Measurements from ENCODE around the gene SLC45A2.

SLC45A2 gene

GRCh38 chr5:33933723-33934169, 50.7 kb downstream of the SLC45A2 start:
- Histone ChIP-seq H3K4me3 (ENCODE audit: low read depth in 1 of 2, low read length in 1 of 2) (no peak overlapping the region), H3K27me3 (peaks cover 64% of the 10 kb centered on the region), H3K4me1 (ENCODE audit: control insufficient read depth in 1 of 2, insufficient read depth in 1 of 2, low read depth in 1 of 2, low read length in 1 of 2) (peaks cover 0 to 7% of the 10 kb centered on the region in 2 experiments), H3K27ac (no peak overlapping the region), H3K36me3 (no peaks in the 10 kb centered on the region), H3K9me3 (no peaks in the 10 kb centered on the region)
- TF ChIP-seq CTCF (IDR thresholded peaks at IDR 0.05) = no peak

DNA sequence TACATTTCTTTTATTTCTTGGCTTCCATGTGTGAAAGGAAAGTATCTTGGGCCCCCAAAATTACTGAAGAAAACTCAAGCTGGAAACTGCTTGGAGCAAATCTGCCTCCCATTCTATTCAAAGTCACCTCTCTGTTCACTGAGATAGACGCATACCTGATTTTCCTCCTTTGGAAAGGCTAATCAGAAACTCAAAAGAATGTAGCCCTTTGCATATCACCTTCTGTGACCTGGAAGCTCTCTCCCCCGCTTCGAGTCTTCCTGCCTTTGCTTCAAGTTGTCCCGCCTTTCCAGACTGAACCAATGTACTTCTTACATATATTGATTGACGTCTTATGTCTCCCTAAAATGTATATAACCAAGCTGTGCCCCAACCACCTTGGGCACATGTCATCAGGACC, 53.4 kb downstream of the SLC45A2 start:
- Histone ChIP-seq H3K36me3 (no peaks in the 10 kb centered on the region), H3K4me1 (ENCODE audit: control insufficient read depth in 1 of 2, insufficient read depth in 1 of 2, low read depth in 1 of 2, low read length in 1 of 2) (no peaks in the 10 kb centered on the region), H3K4me3 (ENCODE audit: low read depth in 1 of 2, low read length in 1 of 2) (no peak overlapping the region), H3K27ac (no peak overlapping the region), H3K9me3 (no peaks in the 10 kb centered on the region), H3K27me3 (peaks cover 38% of the 10 kb centered on the region)
- TF ChIP-seq CTCF (IDR thresholded peaks at IDR 0.05) = no peak

DNA sequence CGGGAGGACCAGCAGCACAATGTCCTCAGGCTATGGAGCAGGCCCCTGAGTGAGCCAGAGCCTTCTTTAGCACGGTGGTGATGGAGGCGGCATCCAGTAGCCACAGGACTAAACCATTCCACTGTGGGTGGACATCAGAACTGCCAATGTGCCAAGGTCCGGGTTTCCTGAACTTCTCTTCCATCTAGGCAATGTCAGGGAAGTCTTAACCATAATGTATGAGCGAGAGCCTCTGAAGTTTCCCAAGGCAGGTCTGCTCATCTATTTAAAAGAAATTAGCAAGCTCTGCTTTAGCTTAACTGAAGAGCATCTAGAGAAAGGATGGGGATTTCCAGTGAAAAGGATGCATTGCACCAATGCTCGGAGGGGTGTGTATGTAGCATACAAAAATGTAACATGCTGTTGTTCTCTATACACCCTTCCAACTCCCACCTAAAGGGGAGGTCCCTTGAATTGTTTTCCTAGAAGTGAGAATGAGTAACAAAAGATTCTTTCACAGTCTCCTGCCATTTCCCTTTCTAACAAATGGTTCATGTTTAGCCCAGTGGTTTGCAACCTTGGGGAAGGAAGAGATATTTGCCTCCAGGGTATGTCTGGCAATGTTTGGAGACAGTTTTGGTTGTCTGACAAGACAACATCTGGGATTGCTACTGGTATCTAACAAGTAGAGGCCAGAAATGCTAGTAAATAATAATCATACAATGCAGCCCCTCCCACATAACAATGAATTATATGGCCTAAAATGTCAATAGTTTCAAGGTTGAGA, 54.4 kb downstream of the SLC45A2 start:
- Histone ChIP-seq H3K27ac (no peak overlapping the region), H3K4me1 (ENCODE audit: control insufficient read depth in 1 of 2, insufficient read depth in 1 of 2, low read depth in 1 of 2, low read length in 1 of 2) (no peaks in the 10 kb centered on the region), H3K27me3 (peaks cover 27% of the 10 kb centered on the region), H3K9me3 (no peaks in the 10 kb centered on the region), H3K36me3 (no peaks in the 10 kb centered on the region), H3K4me3 (ENCODE audit: low read depth in 1 of 2, low read length in 1 of 2) (no peak overlapping the region)
- TF ChIP-seq CTCF (IDR thresholded peaks at IDR 0.05) = no peak

DNA sequence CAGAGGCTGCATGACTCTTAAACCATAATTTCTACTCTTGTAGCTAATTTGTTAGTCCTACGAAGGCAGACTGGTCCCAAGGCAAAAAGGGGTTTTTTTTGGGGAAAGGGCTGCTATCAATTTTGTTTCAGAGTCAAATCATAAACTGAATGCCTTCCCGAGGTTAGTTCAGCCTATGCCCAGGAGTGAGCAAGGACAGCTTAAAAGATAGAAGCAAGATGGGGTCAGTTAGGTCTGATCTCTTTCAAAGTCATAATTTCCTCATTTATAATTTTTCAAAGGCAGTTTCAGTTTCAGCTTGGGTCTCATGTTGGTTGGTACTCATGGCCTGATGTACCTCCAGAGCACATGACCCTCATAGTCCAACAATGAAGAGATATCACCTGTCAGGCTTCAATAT, 56.2 kb downstream of the SLC45A2 start:
- Histone ChIP-seq H3K27ac (no peak overlapping the region), H3K9me3 (no peaks in the 10 kb centered on the region), H3K27me3 (peaks cover 19% of the 10 kb centered on the region), H3K4me3 (ENCODE audit: low read depth in 1 of 2, low read length in 1 of 2) (no peak overlapping the region), H3K4me1 (ENCODE audit: control insufficient read depth in 1 of 2, insufficient read depth in 1 of 2, low read depth in 1 of 2, low read length in 1 of 2) (no peaks in the 10 kb centered on the region), H3K36me3 (no peaks in the 10 kb centered on the region)
- no peak for TF ChIP-seq CTCF (IDR thresholded peaks at IDR 0.05)

DNA sequence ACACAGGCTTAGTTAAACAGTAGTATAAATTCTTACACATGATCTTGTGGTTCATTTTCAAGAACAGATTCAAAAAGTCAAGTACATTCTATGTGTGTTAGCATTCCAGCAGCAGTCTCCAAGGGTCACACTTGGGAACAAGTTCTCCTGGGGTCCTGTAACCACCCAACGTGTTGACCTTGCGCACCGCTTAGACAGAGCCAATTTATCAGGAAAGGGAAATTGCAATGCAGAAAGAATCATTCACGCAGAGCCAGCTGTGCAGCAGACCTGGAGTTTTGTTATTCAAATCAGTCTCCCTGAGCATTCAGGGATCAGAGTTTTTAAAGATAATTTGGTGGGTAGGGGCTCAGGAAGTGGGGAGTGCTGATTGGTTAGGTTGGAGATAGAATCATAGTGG, 56.8 kb downstream of the SLC45A2 start:
- TF ChIP-seq CTCF (IDR thresholded peaks at IDR 0.05) = no peak
- Histone ChIP-seq H3K27ac (no peak overlapping the region), H3K4me3 (ENCODE audit: low read depth in 1 of 2, low read length in 1 of 2) (no peak overlapping the region), H3K4me1 (ENCODE audit: control insufficient read depth in 1 of 2, insufficient read depth in 1 of 2, low read depth in 1 of 2, low read length in 1 of 2) (no peaks in the 10 kb centered on the region), H3K36me3 (no peaks in the 10 kb centered on the region), H3K9me3 (no peaks in the 10 kb centered on the region), H3K27me3 (peaks cover 13% of the 10 kb centered on the region)
